Lower leg skin (tissue), 3 donors: Measurements from ENCODE around the gene CPA1.

Experiments used
- CTCF ChIP-seq, 3 donors: fragments of 450-650 bp; IDR thresholded peaks; one replicate each; pipeline ENCODE4 v1.5.1; 2016; ENCODE audit warnings: antibody characterized with exemption in 3 of 3, mild to moderate bottlenecking in 3 of 3, moderate library complexity in 2 of 3
- POLR2A ChIP-seq, 2 donors: fragments of 450-650 bp; IDR thresholded peaks; one replicate each; pipeline ENCODE4 v1.6.1; 2016 to 2017; ENCODE audit warnings: antibody characterized with exemption in 2 of 2, mild to moderate bottlenecking in 1 of 2, moderate library complexity in 1 of 2

GRCh38 chr7:130405003-130405402, 24.7 kb downstream of the CPA1 start:
- TF ChIP-seq CTCF (IDR thresholded peaks at IDR 0.05) (no peak), POLR2A (IDR thresholded peaks at IDR 0.05) (no peak)
